Heart left ventricle (tissue), 13 donors: ENCODE results near the gene FAM234A.
"Not testable (repeated sequence)": the region's sequence is repeated elsewhere in the genome, so short reads cannot be mapped to it uniquely, and the experiment has no call there.

Experiments
- POLR2A ChIP-seq, 2 donors: fragments of 450-650 bp; IDR thresholded peaks; one replicate each; pipeline ENCODE4 v1.6.1; 2017; ENCODE audit warnings: antibody characterized with exemption in 2 of 2, mild to moderate bottlenecking in 2 of 2, moderate library complexity in 2 of 2
- TF ChIP-seq, protein P1 (sequence below), 12 donors: fragments of 200-600 bp; sonication (generic) in 4 of 12; IDR thresholded peaks; one replicate each; pipeline versions ENCODE4 v1.5.0 to v1.8.0; 2018 to 2022; ENCODE audit warnings: antibody characterized with exemption in 12 of 12, mild to moderate bottlenecking in 5 of 12
- donor health status: ischemic (EF 13 %, LVEDD 7.1; RV severe dilation, severe dysfunction).
- donor health status: DM: no; HTN: yes; CAD: no.
- donor health status: DM: no; HTN: no; CAD: no.
- donor health status: ischemic (EF 25% LVEDD 6.9; RV normal size, moderate dysfunction).
- donor health status: ischemic (EF 25% LVEDD 5.7; RV mildly dilated, moderate dysfunction).
- donor health status: ischemic (EF 35%, LVEDD 5.7; RV mildly dilated, moderate dysfunction).
- donor health status: nonischemic (EF 11% LVEDD 7.7; RV severe dilation, severe dysfunction).
- donor health status: DM: yes; HTN: yes; CAD: no.
- donor health status: PGD.
- donor health status: ischemic (EF 29% LVEDD 5.4; RV normal size, mild dysfunction).
- donor health status: nonischemic (EF 23%, LVEDD 6.1; RV moderate dilation, normal function).

DNA sequence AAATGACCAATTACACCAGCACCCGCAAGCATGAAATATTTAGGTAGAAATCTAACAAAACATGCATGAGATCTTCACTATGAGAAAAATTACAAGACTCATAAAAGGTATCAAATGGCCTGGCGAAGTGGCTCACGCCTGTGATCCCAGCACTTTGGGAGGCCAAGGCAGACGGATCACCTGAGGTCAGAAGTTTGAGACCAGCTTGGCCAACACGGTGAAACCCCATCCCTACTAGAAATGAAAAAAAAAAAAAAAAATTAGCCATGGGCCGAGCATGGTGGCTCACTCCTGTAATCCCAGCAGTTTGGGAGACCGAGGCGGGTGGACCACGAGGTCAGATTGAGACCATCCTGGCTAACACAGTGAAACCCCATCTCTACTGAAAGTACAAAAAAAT, 30.6 kb upstream of the FAM234A start:
- TF ChIP-seq, protein P1, sequence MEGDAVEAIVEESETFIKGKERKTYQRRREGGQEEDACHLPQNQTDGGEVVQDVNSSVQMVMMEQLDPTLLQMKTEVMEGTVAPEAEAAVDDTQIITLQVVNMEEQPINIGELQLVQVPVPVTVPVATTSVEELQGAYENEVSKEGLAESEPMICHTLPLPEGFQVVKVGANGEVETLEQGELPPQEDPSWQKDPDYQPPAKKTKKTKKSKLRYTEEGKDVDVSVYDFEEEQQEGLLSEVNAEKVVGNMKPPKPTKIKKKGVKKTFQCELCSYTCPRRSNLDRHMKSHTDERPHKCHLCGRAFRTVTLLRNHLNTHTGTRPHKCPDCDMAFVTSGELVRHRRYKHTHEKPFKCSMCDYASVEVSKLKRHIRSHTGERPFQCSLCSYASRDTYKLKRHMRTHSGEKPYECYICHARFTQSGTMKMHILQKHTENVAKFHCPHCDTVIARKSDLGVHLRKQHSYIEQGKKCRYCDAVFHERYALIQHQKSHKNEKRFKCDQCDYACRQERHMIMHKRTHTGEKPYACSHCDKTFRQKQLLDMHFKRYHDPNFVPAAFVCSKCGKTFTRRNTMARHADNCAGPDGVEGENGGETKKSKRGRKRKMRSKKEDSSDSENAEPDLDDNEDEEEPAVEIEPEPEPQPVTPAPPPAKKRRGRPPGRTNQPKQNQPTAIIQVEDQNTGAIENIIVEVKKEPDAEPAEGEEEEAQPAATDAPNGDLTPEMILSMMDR (IDR thresholded peaks at IDR 0.05) = not testable (repeated sequence)
- not testable (repeated sequence) for TF ChIP-seq POLR2A (IDR thresholded peaks at IDR 0.05)
